AG09309 (cell line): ENCODE data around the gene HOMEZ.
"Not testable (repeated sequence)": the region's sequence is repeated elsewhere in the genome, so short reads cannot be mapped to it uniquely, and the experiment has no call there.

Experiments used
- DNase-seq: peaks from one replicate; pipeline ENCODE4 v3.0.0-alpha.2; 2010; ENCODE audit warnings: low read depth
- H3K4me3 ChIP-seq: 2 replicates; pipeline ENCODE4 v1.5.1; 2011; ENCODE audit warnings: mild to moderate bottlenecking, low read depth, low read length, moderate library complexity; ENCODE audit not compliant: control insufficient read depth
- CTCF ChIP-seq: IDR thresholded peaks from 2 replicates; pipeline ENCODE4 v1.5.1; 2011; ENCODE audit warnings: mild to moderate bottlenecking, low read depth, low read length, inconsistent platforms; ENCODE audit not compliant: insufficient read depth, control insufficient read depth; ENCODE audit errors: missing control alignments

HOMEZ gene

GRCh38 chr14:23294734-23295561 lies 9.0 kb upstream of the HOMEZ start:
- DNase-seq: no peak
- TF ChIP-seq CTCF: peak; percentile 89
- no peak overlapping the region for H3K4me3 ChIP-seq

DNA sequence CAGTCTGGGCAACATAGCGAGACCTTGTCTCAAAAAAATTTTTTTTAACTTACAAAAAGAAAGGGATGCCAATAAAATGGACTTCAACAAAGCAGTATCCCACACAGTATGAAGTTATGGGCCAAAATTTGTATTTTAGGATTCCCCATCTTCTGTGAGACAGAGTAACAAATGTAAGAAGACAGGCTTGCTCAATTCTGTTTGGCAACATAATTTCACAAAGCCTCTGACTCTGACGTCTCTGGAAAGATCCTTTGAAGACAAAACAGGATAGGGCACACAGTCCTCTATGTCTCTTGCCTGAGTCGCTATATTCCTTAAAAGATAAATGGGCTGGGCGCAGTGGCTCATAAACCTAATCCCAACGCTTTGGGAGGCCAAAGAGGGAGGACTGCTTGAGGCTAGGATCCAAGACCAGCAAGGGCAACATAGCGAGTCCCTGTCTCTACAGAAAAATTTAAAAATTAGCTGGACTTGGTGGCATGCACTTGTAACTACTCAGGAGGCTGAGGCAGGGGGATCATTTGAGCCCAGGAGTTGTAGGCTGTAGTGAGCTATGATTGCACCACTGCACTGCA lies 1.1 kb upstream of the HOMEZ start:
- H3K4me3 ChIP-seq: peak overlapping the region; percentile 87
- DNase-seq: no peak
- no peak for TF ChIP-seq CTCF

- TF ChIP-seq CTCF: no peak
- H3K4me3 ChIP-seq: peak overlapping the region; percentile 87
- no peak for DNase-seq
Observed at GRCh38 chr14:23285530-23286019, 357 bp downstream of the HOMEZ start.

DNA sequence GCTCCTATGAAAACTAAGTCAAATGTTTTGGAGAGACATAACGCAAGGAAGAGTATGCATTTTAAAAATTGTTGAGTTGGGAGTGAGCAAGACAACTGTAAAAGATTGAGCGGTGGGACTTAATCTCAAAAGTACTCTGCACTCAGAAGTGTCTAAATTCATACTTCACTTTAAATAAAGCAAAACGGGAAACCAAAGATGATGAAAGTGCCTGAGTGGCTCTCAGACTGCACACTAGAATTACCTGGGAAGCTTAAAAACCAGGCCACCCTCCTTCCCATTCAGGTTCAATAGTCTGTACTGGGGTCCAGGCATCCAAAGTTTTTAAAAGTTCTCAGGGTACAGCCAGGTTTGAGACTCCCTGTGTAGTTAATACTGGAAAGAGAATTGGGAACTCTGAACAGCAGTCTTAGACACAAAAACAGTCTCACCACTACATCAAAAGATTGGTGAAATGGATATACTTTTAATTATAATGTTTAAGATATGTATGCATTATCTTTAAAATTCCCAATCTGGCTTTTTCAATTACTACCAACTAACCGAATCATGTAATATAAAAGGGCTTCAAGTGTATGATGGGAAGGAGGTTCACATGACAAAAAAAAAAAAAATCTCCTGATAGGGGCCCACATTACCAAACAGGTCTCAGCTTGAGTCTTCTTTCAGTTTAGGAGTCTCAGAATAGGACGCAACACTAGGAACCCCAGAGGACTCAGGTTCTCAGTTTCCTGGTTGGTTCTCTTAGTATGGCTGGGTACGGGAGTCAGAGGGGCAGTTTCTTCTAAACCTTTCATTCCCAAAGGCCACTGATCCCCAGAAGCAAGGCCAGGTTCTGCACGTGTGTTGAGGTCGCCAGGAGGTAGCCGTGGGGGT lies 1.0 kb downstream of the HOMEZ start:
- H3K4me3 ChIP-seq: peak overlapping the region; percentile 87
- DNase-seq: no peak
- TF ChIP-seq CTCF: no peak

DNA sequence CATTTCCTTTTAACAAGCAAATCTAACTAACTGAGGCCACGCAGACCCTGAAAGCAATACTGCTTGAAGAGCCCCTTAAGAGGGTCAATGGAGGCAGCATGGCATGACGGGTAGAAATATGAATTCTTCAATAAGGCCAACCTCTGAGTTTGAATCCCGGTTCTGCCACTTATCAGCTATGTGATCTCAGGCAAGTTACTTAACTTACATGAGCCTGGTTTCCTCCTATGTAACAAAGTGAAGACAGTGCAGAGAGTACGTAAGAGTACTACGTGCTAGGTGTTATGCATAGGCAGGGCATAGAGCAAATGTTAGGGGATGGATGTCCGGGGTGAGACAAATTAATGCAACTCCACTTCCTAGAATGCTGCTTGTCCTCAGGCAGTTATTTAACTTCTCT lies 4.7 kb downstream of the HOMEZ start:
- no peak overlapping the region for H3K4me3 ChIP-seq
- no peak for DNase-seq
- no peak for TF ChIP-seq CTCF

DNA sequence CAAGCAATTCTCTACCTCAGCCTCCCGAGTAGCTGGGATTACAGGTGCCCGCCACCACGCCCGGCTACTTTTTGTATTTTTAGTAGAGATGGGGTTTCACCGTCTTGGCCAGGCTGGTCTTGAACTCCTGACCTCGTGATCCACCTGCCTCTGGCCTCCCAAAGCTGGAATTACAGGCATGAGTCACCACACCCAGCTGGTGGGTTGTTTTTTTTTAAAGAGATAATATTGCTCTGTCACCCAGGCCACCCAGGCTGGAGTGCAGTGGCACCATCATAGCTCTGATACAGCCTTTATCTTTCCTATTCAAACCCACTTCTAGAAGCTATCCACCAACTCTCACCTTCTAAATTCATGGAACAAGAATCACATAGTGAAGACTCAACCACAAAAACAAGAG lies 8.0 kb downstream of the HOMEZ start:
- not testable (repeated sequence) for DNase-seq, H3K4me3 ChIP-seq
